Liver (tissue), 9 donors: ENCODE data around the gene PRKAR1B. TPM values are rescaled to one million over a fixed set of nuclear protein-coding genes. Genes with fewer than 3 reads are reported as not detected.

Source experiments
- DNase-seq: peaks from one replicate; pipeline ENCODE4 v3.0.0-alpha.2; 2017; ENCODE audit warnings: low spot score
- H3K27ac ChIP-seq, 2 donors: one replicate each; pipeline ENCODE4 v1.7.0; 2013; ENCODE audit warnings: inconsistent platforms in 2 of 2, low read length in 2 of 2, control low read depth in 1 of 2, low read depth in 1 of 2, mild to moderate bottlenecking in 1 of 2
- H3K27me3 ChIP-seq, 4 donors: one replicate each; pipeline versions ENCODE4 v1.6.1 to v1.7.0; 2013; ENCODE audit warnings: low read length in 3 of 4, inconsistent platforms in 1 of 4, mild to moderate bottlenecking in 1 of 4, moderate library complexity in 1 of 4; ENCODE audit not compliant: control insufficient read depth in 4 of 4, insufficient read depth in 4 of 4
- H3K36me3 ChIP-seq, 4 donors: one replicate each; pipeline versions ENCODE4 v1.6.1 to v1.7.0; 2013; ENCODE audit warnings: low read length in 3 of 4, mild to moderate bottlenecking in 3 of 4, low read depth in 1 of 4, moderate library complexity in 1 of 4; ENCODE audit not compliant: control insufficient read depth in 4 of 4, insufficient read depth in 3 of 4
- H3K4me1 ChIP-seq, 4 donors: one replicate each; pipeline versions ENCODE4 v1.6.1 to v1.7.0; 2013; ENCODE audit warnings: low read length in 3 of 4, mild to moderate bottlenecking in 3 of 4, moderate library complexity in 1 of 4; ENCODE audit not compliant: control insufficient read depth in 4 of 4, insufficient read depth in 4 of 4
- H3K4me3 ChIP-seq, 3 donors: one replicate each; pipeline versions ENCODE4 v1.6.1 to v1.7.0; 2013; ENCODE audit warnings: low read length in 3 of 3, control low read depth in 1 of 3, low read depth in 1 of 3, mild to moderate bottlenecking in 1 of 3
- H3K9ac ChIP-seq, 2 donors: one replicate each; pipeline ENCODE4 v1.7.0; 2013; ENCODE audit warnings: low read length in 2 of 2, mild to moderate bottlenecking in 2 of 2, moderate library complexity in 2 of 2, control low read depth in 1 of 2, low read depth in 1 of 2
- H3K9me3 ChIP-seq, 4 donors: one replicate each; pipeline versions ENCODE4 v1.6.1 to v1.7.0; 2013; ENCODE audit warnings: low read length in 3 of 4; ENCODE audit not compliant: control insufficient read depth in 4 of 4
- EGR1 ChIP-seq, 2 donors: IDR thresholded peaks; 2 replicates each; pipeline ENCODE4 v1.6.1; 2016 to 2018; ENCODE audit warnings: antibody characterized with exemption in 2 of 2, low read depth in 2 of 2
- FOXA1 ChIP-seq: IDR thresholded peaks from 2 replicates; pipeline ENCODE4 v1.6.1; 2016; ENCODE audit warnings: antibody characterized with exemption
- FOXA2 ChIP-seq: IDR thresholded peaks from 2 replicates; pipeline ENCODE4 v1.6.1; 2016; ENCODE audit warnings: antibody characterized with exemption
- GABPA ChIP-seq, 2 donors: IDR thresholded peaks in 1 of 2; conservative IDR thresholded peaks in 1 of 2; 2 replicates each; pipeline ENCODE4 v1.6.1; 2016; ENCODE audit warnings: antibody characterized with exemption in 2 of 2, mild to moderate bottlenecking in 1 of 2, moderate library complexity in 1 of 2
- HNF4A ChIP-seq, 2 donors: conservative IDR thresholded peaks; 2 replicates each; pipeline ENCODE4 v1.6.1; 2016; ENCODE audit warnings: antibody characterized with exemption in 2 of 2, mild to moderate bottlenecking in 2 of 2
- HNF4G ChIP-seq: IDR thresholded peaks from 2 replicates; pipeline ENCODE4 v1.6.1; 2016; ENCODE audit warnings: antibody characterized with exemption
- JUND ChIP-seq, 2 donors: IDR thresholded peaks; 2 replicates each; pipeline ENCODE4 v1.6.1; 2016; ENCODE audit warnings: antibody characterized with exemption in 2 of 2
- NR2F2 ChIP-seq: IDR thresholded peaks from 2 replicates; pipeline ENCODE4 v1.6.1; 2016; ENCODE audit warnings: antibody characterized with exemption
- RAD21 ChIP-seq, 2 donors: IDR thresholded peaks; 2 replicates each; pipeline ENCODE4 v1.6.1; 2016; ENCODE audit warnings: antibody characterized with exemption in 2 of 2, mild to moderate bottlenecking in 2 of 2
- RXRA ChIP-seq, 2 donors: IDR thresholded peaks; 2 replicates each; pipeline ENCODE4 v1.6.1; 2017 to 2018; ENCODE audit warnings: antibody characterized with exemption in 2 of 2, mild to moderate bottlenecking in 1 of 2
- SP1 ChIP-seq: IDR thresholded peaks from 2 replicates; pipeline ENCODE4 v1.6.1; 2018; ENCODE audit warnings: antibody characterized with exemption, mild to moderate bottlenecking
- TAF1 ChIP-seq: conservative IDR thresholded peaks from 2 replicates; pipeline ENCODE4 v1.6.1; 2016; ENCODE audit warnings: antibody characterized with exemption, mild to moderate bottlenecking
- YY1 ChIP-seq: IDR thresholded peaks from 2 replicates; pipeline ENCODE4 v1.6.1; 2016; ENCODE audit warnings: antibody characterized with exemption, mild to moderate bottlenecking
- WGBS: extraction: QIAGEN DNeasy Blood & Tissue Kit; methylation state at CpG from one replicate; pipeline ENCODE4 v1.1.7; 2013; 5-methylcytosine and 5-hydroxymethylcytosine counted together
- polyA plus RNA-seq, 2 donors: library from polyadenylated mRNA; stranded (reverse) in 1 of 2; unstranded in 1 of 2; fragments of 200-250 nt in 1 of 2; fragments of >200 nt in 1 of 2; fragmentation: Nextera tagmentation in 1 of 2; extraction: Ambion mirVana in 1 of 2; gene quantifications; one replicate each; pipeline versions ENCODE4 v1.2.1 to v1.2.3, GENCODE V29; 2013 to 2015
- total RNA-seq, 2 donors: library from RNA; depleted of rRNA; stranded (reverse); fragments of >200 nt; gene quantifications; one replicate each; pipeline ENCODE4 v1.2.3, GENCODE V29; 2014
- TF ChIP-seq, protein P1 (sequence below): fragments of 150-350 bp; IDR thresholded peaks from 2 replicates; pipeline ENCODE4 v1.5.1; 2017; ENCODE audit warnings: improper control_type of control experiment, low read depth, low read length; ENCODE audit not compliant: missing input control
- TF ChIP-seq, protein P2 (sequence below): IDR thresholded peaks from 2 replicates; pipeline ENCODE4 v1.6.1; 2016; ENCODE audit warnings: antibody characterized with exemption
- TF ChIP-seq, protein P3 (sequence below): IDR thresholded peaks from 2 replicates; pipeline ENCODE4 v1.6.1; 2016; ENCODE audit warnings: antibody characterized with exemption
- TF ChIP-seq, protein P4 (sequence below): IDR thresholded peaks from 2 replicates; pipeline ENCODE4 v1.6.1; 2016; ENCODE audit warnings: antibody characterized with exemption, mild to moderate bottlenecking
- TF ChIP-seq, protein P5 (sequence below): IDR thresholded peaks from 2 replicates; pipeline ENCODE4 v1.6.1; 2016; ENCODE audit warnings: antibody characterized with exemption
- donor health status: healthy.
- donor health status: healthy.
- donor health status: healthy.
- donor health status: healthy.
- donor health status: healthy.

PRKAR1B gene
- total and polyA plus RNA-seq, 4 donors, result 11.1 to 14.4 (median 12.4) TPM

DNA sequence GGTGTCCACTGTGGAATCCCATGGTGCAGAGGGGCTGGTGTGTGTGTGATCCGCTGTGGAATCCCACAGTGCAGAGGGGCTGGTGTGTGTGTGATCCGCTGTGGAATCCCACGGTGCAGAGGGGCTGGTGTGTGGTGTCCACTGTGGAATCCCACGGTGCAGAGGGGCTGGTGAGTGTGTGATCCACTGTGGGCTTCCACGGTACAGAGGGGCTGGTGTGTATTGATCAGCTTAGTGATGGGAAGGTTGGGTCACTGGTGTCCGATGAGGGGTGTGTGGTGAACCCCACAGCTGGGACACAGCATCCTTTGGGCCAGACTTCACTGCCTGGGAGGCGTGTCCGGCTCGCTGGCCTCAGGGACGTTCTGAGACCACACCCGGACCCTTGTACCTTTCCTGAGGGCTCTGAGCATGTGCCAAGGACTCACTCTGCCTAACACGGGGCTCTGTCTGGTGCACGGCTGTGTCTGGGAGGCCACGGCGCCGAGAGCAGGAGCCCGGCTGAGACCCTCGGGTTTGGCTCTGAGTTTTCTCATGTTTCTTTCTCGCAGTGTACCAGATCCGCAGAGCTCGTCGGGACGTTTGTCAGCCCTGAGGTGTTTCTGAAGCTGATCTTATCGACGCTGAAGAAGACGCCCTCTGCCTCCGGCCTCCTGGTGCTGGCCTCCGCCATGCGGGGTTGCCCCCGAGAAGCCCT, 29.3 kb upstream of the PRKAR1B start:
- H3K27ac ChIP-seq, result no peak overlapping the region
- peaks cover 10 to 42% (median 23%) of the 10 kb centered on the region in 4 donors for H3K36me3 ChIP-seq
- H3K27me3 ChIP-seq, result no peaks in the 10 kb centered on the region
- WGBS, result 97% methylated on average over 30 of the region's 30 CpGs
- H3K4me1 ChIP-seq, result no peaks in the 10 kb centered on the region
- H3K9me3 ChIP-seq, result no peaks in the 10 kb centered on the region
- TF ChIP-seq FOXA2 (no peak), RXRA (IDR thresholded peaks at IDR 0.05) (no peak), HNF4A (conservative IDR thresholded peaks at IDR 0.05) (no peak), YY1 (no peak), NR2F2 (no peak), FOXA1 (no peak), RAD21 (IDR thresholded peaks at IDR 0.05) (no peak), SP1 (no peak), GABPA (IDR thresholded peaks at IDR 0.05 in 1 of 2, conservative IDR thresholded peaks at IDR 0.05 in 1 of 2) (no peak), JUND (IDR thresholded peaks at IDR 0.05) (no peak), EGR1 (IDR thresholded peaks at IDR 0.05; ENCODE audit: low read depth in 2 of 2) (no peak), HNF4G (no peak), TAF1 (no peak)
- TF ChIP-seq, protein P1, sequence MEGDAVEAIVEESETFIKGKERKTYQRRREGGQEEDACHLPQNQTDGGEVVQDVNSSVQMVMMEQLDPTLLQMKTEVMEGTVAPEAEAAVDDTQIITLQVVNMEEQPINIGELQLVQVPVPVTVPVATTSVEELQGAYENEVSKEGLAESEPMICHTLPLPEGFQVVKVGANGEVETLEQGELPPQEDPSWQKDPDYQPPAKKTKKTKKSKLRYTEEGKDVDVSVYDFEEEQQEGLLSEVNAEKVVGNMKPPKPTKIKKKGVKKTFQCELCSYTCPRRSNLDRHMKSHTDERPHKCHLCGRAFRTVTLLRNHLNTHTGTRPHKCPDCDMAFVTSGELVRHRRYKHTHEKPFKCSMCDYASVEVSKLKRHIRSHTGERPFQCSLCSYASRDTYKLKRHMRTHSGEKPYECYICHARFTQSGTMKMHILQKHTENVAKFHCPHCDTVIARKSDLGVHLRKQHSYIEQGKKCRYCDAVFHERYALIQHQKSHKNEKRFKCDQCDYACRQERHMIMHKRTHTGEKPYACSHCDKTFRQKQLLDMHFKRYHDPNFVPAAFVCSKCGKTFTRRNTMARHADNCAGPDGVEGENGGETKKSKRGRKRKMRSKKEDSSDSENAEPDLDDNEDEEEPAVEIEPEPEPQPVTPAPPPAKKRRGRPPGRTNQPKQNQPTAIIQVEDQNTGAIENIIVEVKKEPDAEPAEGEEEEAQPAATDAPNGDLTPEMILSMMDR, result no peak
- TF ChIP-seq, protein P2, sequence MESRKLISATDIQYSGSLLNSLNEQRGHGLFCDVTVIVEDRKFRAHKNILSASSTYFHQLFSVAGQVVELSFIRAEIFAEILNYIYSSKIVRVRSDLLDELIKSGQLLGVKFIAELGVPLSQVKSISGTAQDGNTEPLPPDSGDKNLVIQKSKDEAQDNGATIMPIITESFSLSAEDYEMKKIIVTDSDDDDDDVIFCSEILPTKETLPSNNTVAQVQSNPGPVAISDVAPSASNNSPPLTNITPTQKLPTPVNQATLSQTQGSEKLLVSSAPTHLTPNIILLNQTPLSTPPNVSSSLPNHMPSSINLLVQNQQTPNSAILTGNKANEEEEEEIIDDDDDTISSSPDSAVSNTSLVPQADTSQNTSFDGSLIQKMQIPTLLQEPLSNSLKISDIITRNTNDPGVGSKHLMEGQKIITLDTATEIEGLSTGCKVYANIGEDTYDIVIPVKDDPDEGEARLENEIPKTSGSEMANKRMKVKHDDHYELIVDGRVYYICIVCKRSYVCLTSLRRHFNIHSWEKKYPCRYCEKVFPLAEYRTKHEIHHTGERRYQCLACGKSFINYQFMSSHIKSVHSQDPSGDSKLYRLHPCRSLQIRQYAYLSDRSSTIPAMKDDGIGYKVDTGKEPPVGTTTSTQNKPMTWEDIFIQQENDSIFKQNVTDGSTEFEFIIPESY, result no peak
- TF ChIP-seq, protein P3, sequence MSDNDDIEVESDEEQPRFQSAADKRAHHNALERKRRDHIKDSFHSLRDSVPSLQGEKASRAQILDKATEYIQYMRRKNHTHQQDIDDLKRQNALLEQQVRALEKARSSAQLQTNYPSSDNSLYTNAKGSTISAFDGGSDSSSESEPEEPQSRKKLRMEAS, result no peak
- TF ChIP-seq, protein P4, sequence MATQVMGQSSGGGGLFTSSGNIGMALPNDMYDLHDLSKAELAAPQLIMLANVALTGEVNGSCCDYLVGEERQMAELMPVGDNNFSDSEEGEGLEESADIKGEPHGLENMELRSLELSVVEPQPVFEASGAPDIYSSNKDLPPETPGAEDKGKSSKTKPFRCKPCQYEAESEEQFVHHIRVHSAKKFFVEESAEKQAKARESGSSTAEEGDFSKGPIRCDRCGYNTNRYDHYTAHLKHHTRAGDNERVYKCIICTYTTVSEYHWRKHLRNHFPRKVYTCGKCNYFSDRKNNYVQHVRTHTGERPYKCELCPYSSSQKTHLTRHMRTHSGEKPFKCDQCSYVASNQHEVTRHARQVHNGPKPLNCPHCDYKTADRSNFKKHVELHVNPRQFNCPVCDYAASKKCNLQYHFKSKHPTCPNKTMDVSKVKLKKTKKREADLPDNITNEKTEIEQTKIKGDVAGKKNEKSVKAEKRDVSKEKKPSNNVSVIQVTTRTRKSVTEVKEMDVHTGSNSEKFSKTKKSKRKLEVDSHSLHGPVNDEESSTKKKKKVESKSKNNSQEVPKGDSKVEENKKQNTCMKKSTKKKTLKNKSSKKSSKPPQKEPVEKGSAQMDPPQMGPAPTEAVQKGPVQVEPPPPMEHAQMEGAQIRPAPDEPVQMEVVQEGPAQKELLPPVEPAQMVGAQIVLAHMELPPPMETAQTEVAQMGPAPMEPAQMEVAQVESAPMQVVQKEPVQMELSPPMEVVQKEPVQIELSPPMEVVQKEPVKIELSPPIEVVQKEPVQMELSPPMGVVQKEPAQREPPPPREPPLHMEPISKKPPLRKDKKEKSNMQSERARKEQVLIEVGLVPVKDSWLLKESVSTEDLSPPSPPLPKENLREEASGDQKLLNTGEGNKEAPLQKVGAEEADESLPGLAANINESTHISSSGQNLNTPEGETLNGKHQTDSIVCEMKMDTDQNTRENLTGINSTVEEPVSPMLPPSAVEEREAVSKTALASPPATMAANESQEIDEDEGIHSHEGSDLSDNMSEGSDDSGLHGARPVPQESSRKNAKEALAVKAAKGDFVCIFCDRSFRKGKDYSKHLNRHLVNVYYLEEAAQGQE, result no peak
- TF ChIP-seq, protein P5, sequence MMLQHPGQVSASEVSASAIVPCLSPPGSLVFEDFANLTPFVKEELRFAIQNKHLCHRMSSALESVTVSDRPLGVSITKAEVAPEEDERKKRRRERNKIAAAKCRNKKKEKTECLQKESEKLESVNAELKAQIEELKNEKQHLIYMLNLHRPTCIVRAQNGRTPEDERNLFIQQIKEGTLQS, result no peak
- no peak for DNase-seq
- no peak overlapping the region for H3K4me3 ChIP-seq
- H3K9ac ChIP-seq, result no peak overlapping the region
